ENCODE results near the gene ADAMTS20.

DNA sequence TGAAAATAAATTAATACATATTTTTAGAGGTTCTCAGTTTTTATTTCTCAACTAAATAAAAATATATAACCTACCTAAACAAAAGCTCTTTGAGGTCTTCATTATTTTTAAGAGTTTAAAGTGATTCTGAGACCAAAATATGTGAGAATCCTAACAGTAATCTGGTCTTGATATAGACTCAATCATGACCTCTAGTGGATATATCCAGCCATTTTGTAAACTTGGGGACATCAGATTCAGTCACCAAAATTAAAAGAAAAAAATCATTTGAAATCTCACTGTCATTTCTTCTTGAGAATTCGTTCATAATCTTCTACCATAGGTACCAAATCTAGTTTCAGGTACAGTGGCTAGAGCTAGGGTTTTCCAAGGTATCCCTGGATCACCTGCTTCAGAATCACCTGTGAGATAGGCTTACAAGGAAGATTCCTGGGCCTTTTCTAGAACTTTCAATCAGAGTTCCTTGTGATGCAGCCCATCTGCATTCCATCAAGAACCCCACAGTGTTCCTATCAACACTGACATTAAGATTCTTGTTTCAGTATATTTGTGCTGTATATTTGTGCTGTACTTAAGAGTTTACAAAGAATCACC, 214.9 kb downstream of the ADAMTS20 start:
- TF ChIP-seq CTCF (IDR thresholded peaks at IDR 0.05) (no peak), POLR2A (IDR thresholded peaks at IDR 0.05) (no peak), POLR2AphosphoS5 (IDR thresholded peaks at IDR 0.05; ENCODE audit: insufficient read depth in 1 of 2, low read depth in 1 of 2) (no peak)
